ENCODE measurements around the gene ALG11.
A peak's percentile ranks its signal among the peaks of the same experiment; 100 is the strongest.
"Not testable (repeated sequence)": the region's sequence is repeated elsewhere in the genome, so short reads cannot be mapped to it uniquely, and the experiment has no call there.

The ALG11 gene

DNA sequence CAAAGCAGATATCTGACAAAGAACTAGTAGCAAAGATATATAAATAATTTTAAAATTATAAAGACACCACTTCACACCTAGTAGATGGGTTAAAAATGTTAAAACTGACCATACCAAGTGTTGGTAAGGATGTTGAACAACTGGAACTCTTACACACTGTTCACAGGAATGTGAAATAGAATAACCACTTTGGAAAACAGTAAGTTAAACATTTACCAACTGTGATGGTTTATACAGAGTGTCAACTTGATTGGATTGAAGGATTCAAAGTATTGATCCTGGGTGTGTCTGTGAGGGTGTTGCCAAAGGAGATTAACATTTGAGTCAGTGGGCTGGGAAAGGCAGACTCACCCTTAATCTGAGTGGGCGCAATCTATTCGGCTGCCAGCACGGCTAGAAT is 31.5 kb downstream of the ALG11 start:
- Histone ChIP-seq H3K4me1 (ENCODE audit: control insufficient read depth, insufficient read depth, low read length) (no peaks in the 10 kb centered on the region), H3K4me2 (ENCODE audit: low read length) (no peak overlapping the region), H3K4me3 (ENCODE audit: low read length) (no peak overlapping the region), H3K9ac (ENCODE audit: low read depth, low read length) (no peak overlapping the region), H3K9me3 (replicated peaks; ENCODE audit: low read length) (no peaks in the 10 kb centered on the region), H3K36me3 (ENCODE audit: insufficient read depth, low read length) (no peaks in the 10 kb centered on the region), H3K27me3 (ENCODE audit: control insufficient read depth, insufficient read depth, low read length) (no peaks in the 10 kb centered on the region)

GRCh38 chr13:52047463-52047862 is 35.3 kb downstream of the ALG11 start:
- no peaks in the 10 kb centered on the region for H3K36me3 ChIP-seq (ENCODE audit: insufficient read depth, low read length)
- no peak overlapping the region for H3K9ac ChIP-seq (ENCODE audit: low read depth, low read length)
- H3K27me3 ChIP-seq (ENCODE audit: control insufficient read depth, insufficient read depth, low read length): no peaks in the 10 kb centered on the region
- no peak overlapping the region for H3K4me2 ChIP-seq (ENCODE audit: low read length)
- no peaks in the 10 kb centered on the region for H3K9me3 ChIP-seq (replicated peaks; ENCODE audit: low read length)
- no peak overlapping the region for H3K4me3 ChIP-seq (ENCODE audit: low read length)
- H3K4me1 ChIP-seq (ENCODE audit: control insufficient read depth, insufficient read depth, low read length): no peaks in the 10 kb centered on the region

GRCh38 chr13:52048516-52048915 is 36.3 kb downstream of the ALG11 start:
- Histone ChIP-seq H3K4me1 (ENCODE audit: control insufficient read depth, insufficient read depth, low read length) (no peaks in the 10 kb centered on the region), H3K36me3 (ENCODE audit: insufficient read depth, low read length) (no peaks in the 10 kb centered on the region), H3K4me2 (ENCODE audit: low read length) (no peak overlapping the region), H3K27me3 (ENCODE audit: control insufficient read depth, insufficient read depth, low read length) (no peaks in the 10 kb centered on the region), H3K9ac (ENCODE audit: low read depth, low read length) (no peak overlapping the region), H3K9me3 (replicated peaks; ENCODE audit: low read length) (no peaks in the 10 kb centered on the region), H3K4me3 (ENCODE audit: low read length) (no peak overlapping the region)

GRCh38 chr13:52051400-52051799 is 39.2 kb downstream of the ALG11 start:
- H3K36me3 ChIP-seq (ENCODE audit: insufficient read depth, low read length): no peaks in the 10 kb centered on the region
- no peak overlapping the region for H3K9ac ChIP-seq (ENCODE audit: low read depth, low read length)
- no peaks in the 10 kb centered on the region for H3K9me3 ChIP-seq (replicated peaks; ENCODE audit: low read length)
- H3K4me3 ChIP-seq (ENCODE audit: low read length): no peak overlapping the region
- H3K4me1 ChIP-seq (ENCODE audit: control insufficient read depth, insufficient read depth, low read length): no peaks in the 10 kb centered on the region
- H3K4me2 ChIP-seq (ENCODE audit: low read length): no peak overlapping the region
- no peaks in the 10 kb centered on the region for H3K27me3 ChIP-seq (ENCODE audit: control insufficient read depth, insufficient read depth, low read length)

DNA sequence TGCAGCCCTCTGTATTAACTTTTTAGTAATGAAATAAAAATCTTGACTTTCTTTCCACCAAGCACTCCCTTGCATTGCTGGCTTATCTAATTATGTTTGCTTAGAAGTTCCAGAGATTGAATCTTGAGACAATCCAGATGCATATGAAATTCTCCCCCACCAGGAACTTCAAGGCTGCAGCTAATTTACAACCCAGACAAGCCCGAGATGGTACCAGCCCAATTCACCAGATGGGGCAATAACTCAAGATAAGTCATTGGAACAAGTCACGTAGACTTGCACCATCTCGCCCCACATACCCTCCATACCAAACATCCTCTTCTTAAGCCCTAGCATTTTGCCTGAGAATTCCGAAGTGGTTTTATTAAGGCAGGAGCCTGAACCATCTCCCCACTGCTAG is 41.3 kb downstream of the ALG11 start:
- no peak overlapping the region for H3K4me3 ChIP-seq (ENCODE audit: low read length)
- no peak overlapping the region for H3K4me2 ChIP-seq (ENCODE audit: low read length)
- H3K4me1 ChIP-seq (ENCODE audit: control insufficient read depth, insufficient read depth, low read length): no peaks in the 10 kb centered on the region
- no peaks in the 10 kb centered on the region for H3K27me3 ChIP-seq (ENCODE audit: control insufficient read depth, insufficient read depth, low read length)
- no peak overlapping the region for H3K9ac ChIP-seq (ENCODE audit: low read depth, low read length)
- H3K36me3 ChIP-seq (ENCODE audit: insufficient read depth, low read length): no peaks in the 10 kb centered on the region
- H3K9me3 ChIP-seq (replicated peaks; ENCODE audit: low read length): no peaks in the 10 kb centered on the region

DNA sequence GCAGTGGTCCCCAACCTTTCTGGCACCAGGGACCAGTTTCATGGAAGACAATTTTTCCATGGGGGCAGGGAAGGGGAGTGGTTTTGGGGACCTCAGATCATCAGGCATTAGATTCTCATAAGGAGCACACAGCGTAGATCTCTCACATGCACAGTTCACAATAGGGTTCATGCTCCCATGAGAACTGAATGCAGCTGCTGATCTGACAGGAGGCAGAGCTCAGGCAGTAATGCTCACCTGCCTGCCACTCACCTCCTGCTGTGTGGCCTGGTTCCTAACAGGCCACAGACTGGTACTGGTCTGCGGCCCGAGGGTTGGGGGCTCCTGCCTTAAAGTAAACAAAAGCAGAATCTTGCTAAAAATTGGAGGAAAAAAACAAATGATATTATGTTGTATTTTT is 48.9 kb downstream of the ALG11 start:
- H3K9me3 ChIP-seq (replicated peaks; ENCODE audit: low read length); H3K4me3 ChIP-seq (ENCODE audit: low read length); H3K9ac ChIP-seq (ENCODE audit: low read depth, low read length); H3K4me1 ChIP-seq (ENCODE audit: control insufficient read depth, insufficient read depth, low read length); H3K27me3 ChIP-seq (ENCODE audit: control insufficient read depth, insufficient read depth, low read length); H3K4me2 ChIP-seq (ENCODE audit: low read length); H3K36me3 ChIP-seq (ENCODE audit: insufficient read depth, low read length): not testable (repeated sequence)

- no peak overlapping the region for H3K9ac ChIP-seq (ENCODE audit: low read depth, low read length)
- no peaks in the 10 kb centered on the region for H3K27me3 ChIP-seq (ENCODE audit: control insufficient read depth, insufficient read depth, low read length)
- H3K4me3 ChIP-seq (ENCODE audit: low read length): no peak overlapping the region
Measured at GRCh38 chr13:52061587-52061986, 49.4 kb downstream of the ALG11 start.

GRCh38 chr13:52067237-52067636 is 55.0 kb downstream of the ALG11 start:
- peaks cover 5% of the 10 kb centered on the region for H3K4me1 ChIP-seq (ENCODE audit: control insufficient read depth, insufficient read depth, low read length)
- no peak overlapping the region for H3K4me2 ChIP-seq (ENCODE audit: low read length)

More at GRCh38 chr13:52061587-52061986, 49.4 kb downstream of the ALG11 start:
- no peaks in the 10 kb centered on the region for H3K9me3 ChIP-seq (replicated peaks; ENCODE audit: low read length)
- no peaks in the 10 kb centered on the region for H3K4me1 ChIP-seq (ENCODE audit: control insufficient read depth, insufficient read depth, low read length)
- no peaks in the 10 kb centered on the region for H3K36me3 ChIP-seq (ENCODE audit: insufficient read depth, low read length)
- H3K4me2 ChIP-seq (ENCODE audit: low read length): peak overlapping the region; percentile 19

GRCh38 chr13:52070929-52071523 is 58.8 kb downstream of the ALG11 start:
- peaks cover under 1% of the 10 kb centered on the region for H3K27me3 ChIP-seq (ENCODE audit: control insufficient read depth, insufficient read depth, low read length)
- no peak overlapping the region for H3K4me3 ChIP-seq (ENCODE audit: low read length)
- H3K36me3 ChIP-seq (ENCODE audit: insufficient read depth, low read length): no peaks in the 10 kb centered on the region
- peaks cover 3% of the 10 kb centered on the region for H3K9me3 ChIP-seq (replicated peaks; ENCODE audit: low read length)
- H3K9ac ChIP-seq (ENCODE audit: low read depth, low read length): no peak overlapping the region
- H3K4me2 ChIP-seq (ENCODE audit: low read length): no peak overlapping the region
- H3K4me1 ChIP-seq (ENCODE audit: control insufficient read depth, insufficient read depth, low read length): peaks cover 5% of the 10 kb centered on the region

More at GRCh38 chr13:52067237-52067636, 55.0 kb downstream of the ALG11 start:
- H3K9me3 ChIP-seq (replicated peaks; ENCODE audit: low read length): peaks cover 3% of the 10 kb centered on the region
- H3K27me3 ChIP-seq (ENCODE audit: control insufficient read depth, insufficient read depth, low read length): no peaks in the 10 kb centered on the region
- no peak overlapping the region for H3K9ac ChIP-seq (ENCODE audit: low read depth, low read length)
- no peaks in the 10 kb centered on the region for H3K36me3 ChIP-seq (ENCODE audit: insufficient read depth, low read length)
- H3K4me3 ChIP-seq (ENCODE audit: low read length): no peak overlapping the region

All from skeletal muscle satellite cell (primary cell).